Measurements from ENCODE around the gene DYNC2H1. TPM values are rescaled to one million over a fixed set of nuclear protein-coding genes. Genes with fewer than 3 reads are reported as not detected.

Gene DYNC2H1, protein sequence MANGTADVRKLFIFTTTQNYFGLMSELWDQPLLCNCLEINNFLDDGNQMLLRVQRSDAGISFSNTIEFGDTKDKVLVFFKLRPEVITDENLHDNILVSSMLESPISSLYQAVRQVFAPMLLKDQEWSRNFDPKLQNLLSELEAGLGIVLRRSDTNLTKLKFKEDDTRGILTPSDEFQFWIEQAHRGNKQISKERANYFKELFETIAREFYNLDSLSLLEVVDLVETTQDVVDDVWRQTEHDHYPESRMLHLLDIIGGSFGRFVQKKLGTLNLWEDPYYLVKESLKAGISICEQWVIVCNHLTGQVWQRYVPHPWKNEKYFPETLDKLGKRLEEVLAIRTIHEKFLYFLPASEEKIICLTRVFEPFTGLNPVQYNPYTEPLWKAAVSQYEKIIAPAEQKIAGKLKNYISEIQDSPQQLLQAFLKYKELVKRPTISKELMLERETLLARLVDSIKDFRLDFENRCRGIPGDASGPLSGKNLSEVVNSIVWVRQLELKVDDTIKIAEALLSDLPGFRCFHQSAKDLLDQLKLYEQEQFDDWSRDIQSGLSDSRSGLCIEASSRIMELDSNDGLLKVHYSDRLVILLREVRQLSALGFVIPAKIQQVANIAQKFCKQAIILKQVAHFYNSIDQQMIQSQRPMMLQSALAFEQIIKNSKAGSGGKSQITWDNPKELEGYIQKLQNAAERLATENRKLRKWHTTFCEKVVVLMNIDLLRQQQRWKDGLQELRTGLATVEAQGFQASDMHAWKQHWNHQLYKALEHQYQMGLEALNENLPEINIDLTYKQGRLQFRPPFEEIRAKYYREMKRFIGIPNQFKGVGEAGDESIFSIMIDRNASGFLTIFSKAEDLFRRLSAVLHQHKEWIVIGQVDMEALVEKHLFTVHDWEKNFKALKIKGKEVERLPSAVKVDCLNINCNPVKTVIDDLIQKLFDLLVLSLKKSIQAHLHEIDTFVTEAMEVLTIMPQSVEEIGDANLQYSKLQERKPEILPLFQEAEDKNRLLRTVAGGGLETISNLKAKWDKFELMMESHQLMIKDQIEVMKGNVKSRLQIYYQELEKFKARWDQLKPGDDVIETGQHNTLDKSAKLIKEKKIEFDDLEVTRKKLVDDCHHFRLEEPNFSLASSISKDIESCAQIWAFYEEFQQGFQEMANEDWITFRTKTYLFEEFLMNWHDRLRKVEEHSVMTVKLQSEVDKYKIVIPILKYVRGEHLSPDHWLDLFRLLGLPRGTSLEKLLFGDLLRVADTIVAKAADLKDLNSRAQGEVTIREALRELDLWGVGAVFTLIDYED (N-terminal part only)
- total RNA-seq, result 1 to 10 TPM; 1.3 to 2.0 TPM

DNA sequence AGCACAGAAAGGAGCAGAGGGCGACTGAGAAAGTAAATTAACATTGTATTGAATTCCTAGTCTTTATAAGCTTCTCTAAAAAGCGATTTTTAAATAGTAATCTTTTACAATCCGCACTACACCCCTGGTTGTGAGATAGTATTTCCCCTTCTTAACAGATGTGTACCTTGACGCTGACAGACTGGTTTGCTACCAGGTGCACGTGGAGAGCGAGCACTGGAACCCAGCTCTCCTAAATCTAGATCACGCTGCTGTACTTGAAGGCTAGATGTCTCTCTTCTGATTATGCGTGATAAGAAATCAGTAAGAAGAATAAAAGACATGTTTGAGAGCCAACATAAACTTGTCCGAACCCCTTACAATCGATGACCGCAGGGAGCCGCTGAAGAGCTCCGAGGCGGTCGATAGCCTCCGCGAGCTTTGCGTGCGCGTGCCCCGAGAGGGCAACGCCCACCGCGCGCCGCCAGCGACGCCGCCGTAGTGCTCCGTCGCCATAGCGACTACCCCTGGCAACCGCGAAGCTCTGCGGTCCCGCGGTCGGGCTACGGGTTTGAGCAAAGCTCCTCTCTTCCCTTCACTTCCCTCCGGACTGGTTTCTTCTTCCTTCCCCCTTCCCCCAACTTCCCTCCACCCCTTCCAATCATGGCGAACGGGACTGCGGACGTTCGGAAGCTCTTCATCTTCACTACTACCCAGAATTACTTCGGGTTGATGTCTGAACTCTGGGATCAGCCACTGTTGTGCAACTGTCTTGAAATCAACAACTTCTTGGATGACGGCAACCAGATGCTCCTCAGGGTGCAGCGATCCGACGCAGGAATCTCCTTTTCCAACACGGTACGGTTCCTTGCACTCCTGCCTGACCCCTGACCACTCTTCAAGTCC is at the start of gene DYNC2H1:
Gene DYNC2H1, plus strand, starts transcription at position 494 of the 885 bp plus-strand sequence. Its CDS starts 149 bp downstream, at position 643.
- POLR2A ChIA-PET, result interaction anchor here (0.7 to 2.1 kb wide), 5 partner anchors 8 to 71 kb away, joined by 3 to 21 read pairs (median 3); partner anchors contain the start of gene DCUN1D5
- ATAC-seq (peak; percentile 98), DNase-seq (peak; percentile 88)
- intact Hi-C loops (cut with micrococcal nuclease), result no loop called here
- no peaks in the 10 kb centered on the region for H3K9me3 Mint-ChIP-seq
- no peaks in the 10 kb centered on the region for H3K36me3 Mint-ChIP-seq (ENCODE audit: low read depth)
- H3K27ac Mint-ChIP-seq, result peak within 1 kb of the TSS; percentile 69
- CTCF ChIA-PET, result interaction anchor here (0.7 to 2.6 kb wide), 15 partner anchors 9 to 314 kb away, joined by 3 to 27 read pairs (median 3); partner anchors contain the start of gene DCUN1D5
- H3K27me3 Mint-ChIP-seq, result peaks cover 1% of the 10 kb centered on the region
- TF ChIP-seq, protein P1, sequence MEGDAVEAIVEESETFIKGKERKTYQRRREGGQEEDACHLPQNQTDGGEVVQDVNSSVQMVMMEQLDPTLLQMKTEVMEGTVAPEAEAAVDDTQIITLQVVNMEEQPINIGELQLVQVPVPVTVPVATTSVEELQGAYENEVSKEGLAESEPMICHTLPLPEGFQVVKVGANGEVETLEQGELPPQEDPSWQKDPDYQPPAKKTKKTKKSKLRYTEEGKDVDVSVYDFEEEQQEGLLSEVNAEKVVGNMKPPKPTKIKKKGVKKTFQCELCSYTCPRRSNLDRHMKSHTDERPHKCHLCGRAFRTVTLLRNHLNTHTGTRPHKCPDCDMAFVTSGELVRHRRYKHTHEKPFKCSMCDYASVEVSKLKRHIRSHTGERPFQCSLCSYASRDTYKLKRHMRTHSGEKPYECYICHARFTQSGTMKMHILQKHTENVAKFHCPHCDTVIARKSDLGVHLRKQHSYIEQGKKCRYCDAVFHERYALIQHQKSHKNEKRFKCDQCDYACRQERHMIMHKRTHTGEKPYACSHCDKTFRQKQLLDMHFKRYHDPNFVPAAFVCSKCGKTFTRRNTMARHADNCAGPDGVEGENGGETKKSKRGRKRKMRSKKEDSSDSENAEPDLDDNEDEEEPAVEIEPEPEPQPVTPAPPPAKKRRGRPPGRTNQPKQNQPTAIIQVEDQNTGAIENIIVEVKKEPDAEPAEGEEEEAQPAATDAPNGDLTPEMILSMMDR (IDR thresholded peaks at IDR 0.05), result peak; percentile 42
- H3K4me1 Mint-ChIP-seq (ENCODE audit: low read depth), result peaks cover 5% of the 10 kb centered on the region
- H3K4me3 Mint-ChIP-seq, result peak within 1 kb of the TSS; percentile 79

DNA sequence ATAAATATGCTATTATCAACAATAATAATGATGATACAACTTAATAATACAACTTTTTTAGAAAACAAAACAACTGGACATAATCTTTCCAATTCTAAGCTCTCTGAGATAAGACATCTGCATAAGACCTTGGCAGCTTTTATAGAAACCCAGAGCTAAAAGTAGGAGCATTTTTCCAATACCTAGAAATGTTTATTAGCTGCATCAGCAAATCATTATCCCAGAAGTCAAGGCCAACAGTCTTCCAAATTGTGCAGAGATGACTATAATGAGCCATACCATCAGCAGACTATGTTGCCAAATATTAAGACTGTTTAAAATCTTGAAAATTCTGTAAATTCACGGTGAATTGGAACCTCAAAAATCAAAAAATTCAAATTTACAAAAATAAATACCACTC is 47.6 kb upstream of the DYNC2H1 start:
- H3K27me3 Mint-ChIP-seq, result no peaks in the 10 kb centered on the region
- no peak overlapping the region for H3K27ac Mint-ChIP-seq
- TF ChIP-seq, protein P1 (IDR thresholded peaks at IDR 0.05), result no peak
- peaks cover 27% of the 10 kb centered on the region for H3K36me3 Mint-ChIP-seq (ENCODE audit: low read depth)
- H3K4me1 Mint-ChIP-seq (ENCODE audit: low read depth), result peaks cover 4% of the 10 kb centered on the region
- no peak overlapping the region for H3K4me3 Mint-ChIP-seq
- CTCF ChIA-PET, result interaction anchor here (1.3 kb wide), 1 partner anchor 48 kb away, joined by 3 read pairs; the partner anchor contains the start of gene DYNC2H1
- DNase-seq, result no peak
- intact Hi-C loops (cut with micrococcal nuclease), result no loop called here
- ATAC-seq, result no peak
- H3K9me3 Mint-ChIP-seq, result no peaks in the 10 kb centered on the region
- POLR2A ChIA-PET, result interaction anchor here (1.0 kb wide), 1 partner anchor 16 kb away, joined by 4 read pairs; no protein-coding TSS in a partner anchor

- TF ChIP-seq, protein P1 (IDR thresholded peaks at IDR 0.05), result no peak
- peak overlapping the region; percentile 52 for H3K27ac Mint-ChIP-seq
- H3K27me3 Mint-ChIP-seq, result no peaks in the 10 kb centered on the region
- ChIA-PET POLR2A (no interaction called here), CTCF (no interaction called here)
- H3K9me3 Mint-ChIP-seq, result no peaks in the 10 kb centered on the region
- no peak overlapping the region for H3K4me3 Mint-ChIP-seq
- no peak for DNase-seq
- peaks cover 47% of the 10 kb centered on the region for H3K4me1 Mint-ChIP-seq (ENCODE audit: low read depth)
- intact Hi-C loops (cut with micrococcal nuclease), result no loop called here
- peaks cover 51% of the 10 kb centered on the region for H3K36me3 Mint-ChIP-seq (ENCODE audit: low read depth)
- no peak for ATAC-seq
These were observed 42.1 kb upstream of the DYNC2H1 start for GRCh38 chr11:103067118-103067517.

- H3K36me3 Mint-ChIP-seq (ENCODE audit: low read depth), result peaks cover 58% of the 10 kb centered on the region
- TF ChIP-seq, protein P1 (IDR thresholded peaks at IDR 0.05), result no peak
- CTCF ChIA-PET, result no interaction called here
- POLR2A ChIA-PET, result no interaction called here
- H3K4me1 Mint-ChIP-seq (ENCODE audit: low read depth), result peaks cover 52% of the 10 kb centered on the region
- H3K4me3 Mint-ChIP-seq, result no peak overlapping the region
- DNase-seq (no peak), ATAC-seq (no peak)
- H3K9me3 Mint-ChIP-seq, result no peaks in the 10 kb centered on the region
- H3K27me3 Mint-ChIP-seq, result no peaks in the 10 kb centered on the region
- intact Hi-C loops (cut with micrococcal nuclease), result no loop called here
- peak overlapping the region; percentile 74 for H3K27ac Mint-ChIP-seq
These were observed 39.9 kb upstream of the DYNC2H1 start for GRCh38 chr11:103069367-103069766.

Measured in activated CD8-positive, alpha-beta T cell treated with anti-CD3 and anti-CD28 coated beads for 36 hours (primary cell).